ENCODE data around the gene PDE4D. TPM values are rescaled to one million over a fixed set of nuclear protein-coding genes. Genes with fewer than 3 reads are reported as not detected.

PDE4D gene
- total RNA-seq, 1 experiment from 2014 or later, result 17.2 TPM

GRCh38 chr5:59554501-59554900 lies 339.0 kb downstream of the PDE4D start:
- DNase-seq (ENCODE audit: low read depth), result no peak

GRCh38 chr5:59553992-59554391 lies 339.5 kb downstream of the PDE4D start:
- no peak for DNase-seq (ENCODE audit: low read depth)

- no peak for DNase-seq (ENCODE audit: low read depth)
Observed at GRCh38 chr5:59548807-59549357, 344.6 kb downstream of the PDE4D start.

GRCh38 chr5:59547731-59548130 lies 345.8 kb downstream of the PDE4D start:
- no peak for DNase-seq (ENCODE audit: low read depth)

- no peak for DNase-seq (ENCODE audit: low read depth)
Observed at GRCh38 chr5:59544573-59544972, 349.0 kb downstream of the PDE4D start.

- peak; percentile 41 for DNase-seq (ENCODE audit: low read depth)
Observed at GRCh38 chr5:59543821-59544442, 349.6 kb downstream of the PDE4D start.

GRCh38 chr5:59542851-59543820 lies 350.4 kb downstream of the PDE4D start:
- peak; percentile 83 for DNase-seq (ENCODE audit: low read depth)

GRCh38 chr5:59542306-59542705 lies 351.2 kb downstream of the PDE4D start:
- no peak for DNase-seq (ENCODE audit: low read depth)

- no peak for DNase-seq (ENCODE audit: low read depth)
Observed at GRCh38 chr5:59540366-59540765, 353.2 kb downstream of the PDE4D start.

- no peak for DNase-seq (ENCODE audit: low read depth)
Observed at GRCh38 chr5:59538750-59539121, 354.8 kb downstream of the PDE4D start.

GRCh38 chr5:59537961-59538749 lies 355.4 kb downstream of the PDE4D start:
- no peak for DNase-seq (ENCODE audit: low read depth)

GRCh38 chr5:59536875-59537274 lies 356.7 kb downstream of the PDE4D start:
- DNase-seq (ENCODE audit: low read depth), result no peak

- DNase-seq (ENCODE audit: low read depth), result no peak
Observed at GRCh38 chr5:59535561-59535960, 358.0 kb downstream of the PDE4D start.

- no peak for DNase-seq (ENCODE audit: low read depth)
Observed at GRCh38 chr5:59533730-59534108, 359.8 kb downstream of the PDE4D start.

- no peak for DNase-seq (ENCODE audit: low read depth)
Observed at GRCh38 chr5:59532979-59533729, 360.4 kb downstream of the PDE4D start.

GRCh38 chr5:59529239-59529638 lies 364.3 kb downstream of the PDE4D start:
- DNase-seq (ENCODE audit: low read depth), result no peak

- DNase-seq (ENCODE audit: low read depth), result peak; percentile 10
Observed at GRCh38 chr5:59528202-59528862, 365.2 kb downstream of the PDE4D start.

- peak; percentile 28 for DNase-seq (ENCODE audit: low read depth)
Observed at GRCh38 chr5:59525957-59526356, 367.6 kb downstream of the PDE4D start.

GRCh38 chr5:59525311-59525710 lies 368.2 kb downstream of the PDE4D start:
- DNase-seq (ENCODE audit: low read depth), result no peak

- no peak for DNase-seq (ENCODE audit: low read depth)
Observed at GRCh38 chr5:59522201-59522831, 371.2 kb downstream of the PDE4D start.

All from RPMI7951 (cell line).